Mucosa of descending colon (tissue), 3 donors: ENCODE data around the gene TMEM168. TPM values are rescaled to one million over a fixed set of nuclear protein-coding genes. Genes with fewer than 3 reads are reported as not detected.
"Not testable (repeated sequence)": the region's sequence is repeated elsewhere in the genome, so short reads cannot be mapped to it uniquely, and the experiment has no call there.

Experiments used
- ATAC-seq: fragments of 200-7000 bp; cut with Tn5 transposase; one replicate; pipeline ENCODE4 v1.9.1; 2020; ENCODE audit warnings: mild to moderate bottlenecking, moderate library complexity
- DNase-seq, 3 donors: peaks; one replicate each; pipeline ENCODE4 v3.0.0-alpha.2; 2020
- H3K36me3 ChIP-seq: fragments of 200-600 bp; one replicate; pipeline ENCODE4 v1.8.0; 2021; ENCODE audit warnings: low read depth, mild to moderate bottlenecking
- H3K4me1 ChIP-seq: fragments of 200-600 bp; one replicate; pipeline ENCODE4 v1.8.0; 2021; ENCODE audit warnings: low read depth, mild to moderate bottlenecking
- H3K4me3 ChIP-seq: fragments of 200-600 bp; one replicate; pipeline ENCODE4 v1.8.0; 2021; ENCODE audit warnings: mild to moderate bottlenecking
- H3K9me3 ChIP-seq: fragments of 200-600 bp; one replicate; pipeline ENCODE4 v1.8.0; 2021; ENCODE audit warnings: mild to moderate bottlenecking
- CTCF ChIP-seq: fragments of 200-600 bp; IDR thresholded peaks from one replicate; pipeline ENCODE4 v1.8.0; 2022; ENCODE audit warnings: antibody characterized with exemption, mild to moderate bottlenecking
- intact Hi-C, 2 donors: fragments of 100-400 bp; cut with DNase I in 1 of 2; cut with micrococcal nuclease in 1 of 2; formaldehyde crosslinking; loops; one replicate each; pipeline versions ENCODE4 v1.11.0 to v1.11.1; 2022; cut with DNase I, micrococcal nuclease
- long read RNA-seq, 2 donors: library from polyadenylated mRNA; unstranded; transcript quantifications; one replicate each; pipeline ENCODE4 v2.0.0, GENCODE V29; 2019 to 2021
- total RNA-seq, 3 donors: library from RNA; stranded (reverse); fragmentation: NEBNext Ultra II Directional in 2 of 3; extraction: Animal tissue kit (Norgen Biotek cat#: 25700) in 2 of 3; gene quantifications; one replicate each; pipeline versions ENCODE4 v1.2.1 to v1.2.4, GENCODE V29; 2021 to 2023
- donor health status: DM: no; HTN: no; CAD: no; lungs with moderate emphysema.
- donor health status: DM: no; HTN: no; CAD: no.
- donor health status: DM: no; HTN: yes; CAD: no.

Gene TMEM168
- 10 to 100 TPM; 29.1 to 53.0 (median 46.2) TPM for total RNA-seq
- long read RNA-seq, donor 1, full-length matches to known transcripts = 26 of 38 reads
- long read RNA-seq, donor 1, partial matches to known transcripts = 3 of 38 reads
- long read RNA-seq, donor 1, other reads (novel, unspliced or antisense) = 9 of 38 reads
- long read RNA-seq, donor 2, full-length matches to known transcripts = 4 of 11 reads
- long read RNA-seq, donor 2, partial matches to known transcripts = 0 of 11 reads
- long read RNA-seq, donor 2, other reads (novel, unspliced or antisense) = 7 of 11 reads

GRCh38 chr7:112789817-112790585 is at the start of gene TMEM168:
Gene TMEM168, minus strand, starts transcription at chr7:112790393. Its CDS starts 5,568 bp downstream, at chr7:112784825.
- DNase-seq (peak; percentile 91 to 94 (median 92)), ATAC-seq (peak; percentile 95)
- Histone ChIP-seq H3K36me3 (no peaks in the 10 kb centered on the region), H3K9me3 (no peaks in the 10 kb centered on the region), H3K4me1 (no peaks in the 10 kb centered on the region), H3K4me3 (peak within 1 kb of the TSS; percentile 78)
- TF ChIP-seq CTCF = no peak
- intact Hi-C loops = no loop called here

GRCh38 chr7:112835928-112836327 is 45.7 kb upstream of the TMEM168 start:
- ATAC-seq, H3K4me3 ChIP-seq, H3K9me3 ChIP-seq, H3K4me1 ChIP-seq, H3K36me3 ChIP-seq, intact Hi-C loops, DNase-seq: not testable (repeated sequence)

- no peaks in the 10 kb centered on the region for H3K36me3 ChIP-seq
- TF ChIP-seq CTCF = no peak
- intact Hi-C loops = no loop called here
- ATAC-seq = no peak
- DNase-seq = no peak
- no peaks in the 10 kb centered on the region for H3K4me1 ChIP-seq
- no peak overlapping the region for H3K4me3 ChIP-seq
- peaks cover 10% of the 10 kb centered on the region for H3K9me3 ChIP-seq
These were observed 42.9 kb upstream of the TMEM168 start for GRCh38 chr7:112833082-112833481.

- intact Hi-C loops = no loop called here
- no peak for TF ChIP-seq CTCF
- Histone ChIP-seq H3K4me3 (no peak overlapping the region), H3K4me1 (no peaks in the 10 kb centered on the region), H3K36me3 (no peaks in the 10 kb centered on the region), H3K9me3 (peaks cover 10% of the 10 kb centered on the region)
- no peak for DNase-seq
- no peak for ATAC-seq
These were observed 40.6 kb upstream of the TMEM168 start for GRCh38 chr7:112830769-112831168.

GRCh38 chr7:112828696-112829095 is 38.5 kb upstream of the TMEM168 start:
- ATAC-seq = no peak
- no peaks in the 10 kb centered on the region for H3K36me3 ChIP-seq
- intact Hi-C loops = no loop called here

More at GRCh38 chr7:112828696-112829095, 38.5 kb upstream of the TMEM168 start:
- H3K4me3 ChIP-seq = no peak overlapping the region
- H3K4me1 ChIP-seq = no peaks in the 10 kb centered on the region
- no peak for TF ChIP-seq CTCF
- DNase-seq = no peak
- peaks cover 10% of the 10 kb centered on the region for H3K9me3 ChIP-seq
